HepG2 (cell line): ENCODE measurements around the gene OSBPL9. TPM values are rescaled to one million over a fixed set of nuclear protein-coding genes. Genes with fewer than 3 reads are reported as not detected.

Source experiments
- ATAC-seq: fragments of 200-7000 bp; cut with Tn5 transposase; 3 replicates; pipeline ENCODE4 v1.9.1; 2020; ENCODE audit warnings: mild to moderate bottlenecking, moderate library complexity
- BruUV-seq: library from RNA; stranded (reverse); fragments of 400-500 nt; replicated peaks from 2 replicates; lab custom pipeline; 2021; lab: Mats Ljungman, UMichigan
- CTCF ChIA-PET: fragments of 300-600 bp; formaldehyde crosslinking; extraction: SDS; loops from one replicate; lab custom pipeline; 2021; ENCODE audit warnings: low total read pairs, inconsistent platforms, low intra/inter-chr PET ratio; lab: Yijun Ruan, JAX
- POLR2A ChIA-PET: fragments of 350-600 bp; sonication (Branson Sonifier 250); formaldehyde crosslinking; loops from one replicate; lab custom pipeline; 2020; ENCODE audit warnings: antibody characterized with exemption, inconsistent platforms; lab: Yijun Ruan, JAX
- DNase-seq: peaks from one replicate; pipeline ENCODE4 v3.0.0-alpha.2; 2015; ENCODE audit warnings: low spot score
- FAIRE-seq: peaks from 3 replicates; lab custom pipeline; 2011; peaks lifted over from hg19 to GRCh38; lab: Jason Lieb, UNC
- H2AFZ ChIP-seq: one replicate; pipeline ENCODE4 v1.6.1; 2011; ENCODE audit warnings: low read length, inconsistent platforms
- H3K27ac ChIP-seq: fragments of 300-600 bp; 3 replicates; pipeline ENCODE4 v1.8.0; 2011; ENCODE audit warnings: mixed run types, mild to moderate bottlenecking, mixed read lengths, low read length, inconsistent platforms; ENCODE audit not compliant: insufficient read depth; ENCODE audit errors: extremely low read length
- H3K27me3 ChIP-seq, 2 experiments: fragments of 200-600 bp in 1 of 2; 2 replicates in 1 of 2; 3 replicates in 1 of 2; pipeline versions ENCODE4 v1.6.0 to v1.8.0; 2011; ENCODE audit warnings: low read length in 2 of 2, mild to moderate bottlenecking in 2 of 2, moderate library complexity in 2 of 2, inconsistent platforms in 1 of 2; ENCODE audit not compliant: insufficient read depth in 2 of 2, control insufficient read depth in 1 of 2
- H3K36me3 ChIP-seq, 2 experiments: fragments of 200-600 bp in 1 of 2; replicated peaks in 1 of 2; 2 replicates in 1 of 2; 3 replicates in 1 of 2; pipeline versions ENCODE4 v1.5.1 to v1.8.0; 2011; ENCODE audit warnings: low read length in 2 of 2, inconsistent platforms in 1 of 2; ENCODE audit not compliant: insufficient read depth in 2 of 2, control insufficient read depth in 1 of 2
- H3K4me1 ChIP-seq: 2 replicates; pipeline ENCODE4 v1.5.1; 2012; ENCODE audit warnings: low read length, inconsistent platforms; ENCODE audit not compliant: insufficient read depth
- H3K4me2 ChIP-seq: 2 replicates; pipeline ENCODE4 v1.6.0; 2011; ENCODE audit warnings: low read depth, low read length, inconsistent platforms
- H3K4me3 ChIP-seq, 3 experiments: fragments of 200-600 bp in 1 of 3; sonication (generic), shearing (Covaris generic) in 1 of 3; replicated peaks in 1 of 3; 2 replicates each; pipeline ENCODE4 v1.5.1; 2011 to 2016; ENCODE audit warnings: low read length in 3 of 3, inconsistent platforms in 2 of 3, low read depth in 2 of 3, mild to moderate bottlenecking in 2 of 3, control low read depth in 1 of 3, mixed read lengths in 1 of 3; ENCODE audit not compliant: insufficient read depth in 1 of 3
- H3K79me2 ChIP-seq: one replicate; pipeline ENCODE4 v1.6.1; 2011; ENCODE audit warnings: low read length, inconsistent platforms; ENCODE audit not compliant: insufficient read depth
- H3K9ac ChIP-seq: 2 replicates; pipeline ENCODE4 v1.6.0; 2011; ENCODE audit warnings: mild to moderate bottlenecking, low read depth, low read length, inconsistent platforms; ENCODE audit not compliant: insufficient read depth
- H3K9me3 ChIP-seq: 2 replicates; pipeline ENCODE4 v1.5.1; 2012; ENCODE audit warnings: mild to moderate bottlenecking, low read length
- H4K20me1 ChIP-seq: 2 replicates; pipeline ENCODE4 v1.6.0; 2011; ENCODE audit warnings: inconsistent platforms, mild to moderate bottlenecking, low read length, moderate library complexity; ENCODE audit not compliant: insufficient read depth
- CENPT ChIP-seq: sonication (generic); formaldehyde crosslinking; IDR thresholded peaks from 2 replicates; pipeline ENCODE4 v1.8.0; 2022; ENCODE audit warnings: low read depth, mild to moderate bottlenecking, moderate library complexity, missing genetic modification reagents
- CREB3 ChIP-seq: sonication (generic); formaldehyde crosslinking; IDR thresholded peaks from 2 replicates; pipeline ENCODE4 v1.5.0; 2020; ENCODE audit warnings: missing genetic modification reagents
- EP300 ChIP-seq, 3 experiments: sonication (generic) in 1 of 3; formaldehyde crosslinking in 1 of 3; IDR thresholded peaks; 2 replicates each; pipeline versions ENCODE4 v1.5.1 to v1.6.1; 2011 to 2020; ENCODE audit warnings: low read depth in 2 of 3, low read length in 2 of 3, borderline replicate concordance in 1 of 3, improper control_type of control experiment in 1 of 3, mild to moderate bottlenecking in 1 of 3, missing genetic modification reagents in 1 of 3, moderate library complexity in 1 of 3
- KDM2A ChIP-seq: sonication (generic); formaldehyde crosslinking; IDR thresholded peaks from 2 replicates; pipeline ENCODE4 v1.4.0; 2020; ENCODE audit warnings: low read depth, missing genetic modification reagents, borderline replicate concordance
- MED13 ChIP-seq: sonication (generic); formaldehyde crosslinking; IDR thresholded peaks from 2 replicates; pipeline ENCODE4 v1.5.0; 2020; ENCODE audit warnings: missing genetic modification reagents
- NCOA1 ChIP-seq: sonication (generic); formaldehyde crosslinking; IDR thresholded peaks from 2 replicates; pipeline ENCODE4 v1.9.0; 2021; ENCODE audit warnings: missing genetic modification reagents
- NFKBIZ ChIP-seq: IDR thresholded peaks from 2 replicates; pipeline ENCODE4 v1.6.1; 2018; ENCODE audit warnings: missing genetic modification reagents, missing compliant biosample characterization
- PRPF4 ChIP-seq: fragments of 200-400 bp; formaldehyde crosslinking; IDR thresholded peaks from 2 replicates; pipeline ENCODE4 v1.6.1; 2016; ENCODE audit warnings: low read length, low read depth; ENCODE audit not compliant: poor library complexity, severe bottlenecking
- PTBP1 ChIP-seq: fragments of 200-400 bp; formaldehyde crosslinking; IDR thresholded peaks from 2 replicates; pipeline ENCODE4 v1.6.1; 2018; ENCODE audit warnings: low read length, low read depth; ENCODE audit not compliant: poor library complexity, severe bottlenecking
- RCOR2 ChIP-seq: IDR thresholded peaks from 2 replicates; pipeline ENCODE4 v1.6.1; 2016; ENCODE audit warnings: missing biosample characterization, missing genetic modification reagents
- SALL1 ChIP-seq: sonication (generic); formaldehyde crosslinking; IDR thresholded peaks from 2 replicates; pipeline ENCODE4 v1.8.0; 2022; ENCODE audit warnings: mild to moderate bottlenecking, missing genetic modification reagents
- SIX1 ChIP-seq: sonication (generic); formaldehyde crosslinking; IDR thresholded peaks from 2 replicates; pipeline ENCODE4 v1.4.0; 2020; ENCODE audit warnings: missing genetic modification reagents, borderline replicate concordance
- ZBTB21 ChIP-seq: sonication (generic); formaldehyde crosslinking; IDR thresholded peaks from 2 replicates; pipeline ENCODE4 v1.4.0; 2020; ENCODE audit warnings: missing genetic modification reagents
- ZFY ChIP-seq: sonication (generic); formaldehyde crosslinking; IDR thresholded peaks from 2 replicates; pipeline ENCODE4 v1.4.0; 2020; ENCODE audit warnings: missing genetic modification reagents
- ZNF264 ChIP-seq: sonication (generic); formaldehyde crosslinking; IDR thresholded peaks from 2 replicates; pipeline ENCODE4 v1.4.0; 2020; ENCODE audit warnings: missing genetic modification reagents
- ZNF460 ChIP-seq: sonication (generic); formaldehyde crosslinking; IDR thresholded peaks from 2 replicates; pipeline ENCODE4 v1.5.1; 2020; ENCODE audit warnings: missing genetic modification reagents, mild to moderate bottlenecking, borderline replicate concordance
- ZNF547 ChIP-seq: sonication (generic); formaldehyde crosslinking; IDR thresholded peaks from 2 replicates; pipeline ENCODE4 v1.5.1; 2020; ENCODE audit warnings: mild to moderate bottlenecking, missing genetic modification reagents
- ZNF558 ChIP-seq: sonication (generic); formaldehyde crosslinking; IDR thresholded peaks from 2 replicates; pipeline ENCODE4 v1.9.0; 2022; ENCODE audit warnings: mild to moderate bottlenecking, missing genetic modification reagents, borderline replicate concordance
- ZNF768 ChIP-seq: sonication (generic); formaldehyde crosslinking; IDR thresholded peaks from 2 replicates; pipeline ENCODE4 v1.4.0; 2020; ENCODE audit warnings: missing genetic modification reagents
- ZSCAN31 ChIP-seq: sonication (generic); formaldehyde crosslinking; IDR thresholded peaks from 2 replicates; pipeline ENCODE4 v1.5.0; 2020; ENCODE audit warnings: low read depth, mild to moderate bottlenecking, missing genetic modification reagents
- ZZZ3 ChIP-seq: sonication (generic); formaldehyde crosslinking; IDR thresholded peaks from 2 replicates; pipeline ENCODE4 v1.4.0; 2020; ENCODE audit warnings: missing genetic modification reagents, mild to moderate bottlenecking, borderline replicate concordance
- WGBS: methylation state at CpG from one replicate; pipeline ENCODE4 v1.1.6; 2017; ENCODE audit warnings: low lambda C conversion rate; 5-methylcytosine and 5-hydroxymethylcytosine counted together
- in situ Hi-C: cut with HindIII; loops from 2 replicates; pipeline ENCODE4 v1.10.0; 2017; ENCODE audit warnings: low pct_unique_long_range_greater_than_20kb; ENCODE audit not compliant: extremely low pct_ligation_motif_present
- intact Hi-C: fragments of 100-400 bp; cut with micrococcal nuclease; formaldehyde crosslinking; loops from one replicate; pipeline ENCODE4 v1.10.0; 2022; ENCODE audit not compliant: unreplicated experiment
- polyA plus RNA-seq, 8 experiments: library from polyadenylated mRNA; depleted of rRNA in 3 of 8; stranded (reverse) in 7 of 8; unstranded in 1 of 8; fragments of >200 nt; fragmentation: Illumina TruSeq in 4 of 8; extraction: Trizol in 4 of 8; gene quantifications; 2 replicates each; pipeline versions ENCODE4 v1.2.1 to v1.2.3, GENCODE V29; 2011 to 2016; ENCODE audit warnings: low read depth in 4 of 8, missing spikeins in 1 of 8, mixed read lengths in 1 of 8; ENCODE audit not compliant: insufficient read depth in 1 of 8
- total RNA-seq, 5 experiments: library from RNA; depleted of rRNA; stranded (reverse); fragments of >200 nt; fragmentation: Illumina TruSeq; extraction: Trizol; gene quantifications; 2 replicates each; pipeline ENCODE4 v1.2.3, GENCODE V29; 2016; ENCODE audit warnings: low read depth in 1 of 5
- TF ChIP-seq, protein P1 (sequence below): sonication (generic); formaldehyde crosslinking; IDR thresholded peaks from 2 replicates; pipeline ENCODE4 v1.4.0; 2020; ENCODE audit warnings: missing genetic modification reagents, mild to moderate bottlenecking, borderline replicate concordance
- TF ChIP-seq, protein P2 (sequence below): sonication (generic); formaldehyde crosslinking; IDR thresholded peaks from 2 replicates; pipeline ENCODE4 v1.4.0; 2020; ENCODE audit warnings: mild to moderate bottlenecking, missing genetic modification reagents

The OSBPL9 gene
- total and polyA plus RNA-seq, 2 of the 13 experiments (the other 11 are each of a cell fraction or from before 2014, with no cell fraction given) = 83.6 to 142 TPM

DNA sequence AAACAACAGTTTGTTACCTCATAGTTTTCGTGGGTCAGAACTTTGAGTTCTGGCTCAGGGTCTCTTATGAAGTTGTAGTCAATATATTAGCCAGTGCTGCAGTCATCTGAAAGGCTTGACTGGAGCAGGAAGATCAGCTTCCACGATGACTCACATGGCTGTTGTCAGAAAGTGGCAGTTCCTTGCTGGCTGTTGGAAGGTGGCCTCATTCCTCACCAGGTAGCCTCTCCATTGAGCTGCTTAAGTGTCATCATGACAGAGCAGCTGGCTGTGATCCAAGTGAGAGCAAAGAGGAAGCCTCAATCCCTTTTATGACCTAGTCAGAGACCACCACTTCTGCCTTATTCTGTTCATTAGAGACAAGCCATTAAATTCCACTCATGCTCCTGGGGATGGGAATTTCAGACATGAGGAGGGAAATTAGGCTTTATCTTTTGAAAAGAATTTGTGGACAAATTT, 5.6 kb downstream of the OSBPL9 start (continued):
- no peak for TF ChIP-seq ZZZ3 (CRISPR knock-in tag)
- TF ChIP-seq MED13 = no peak
- 0 out of 2 replicates have a peak, but pooled peaks have one; percentile 12 for TF ChIP-seq SALL1 (CRISPR knock-in tag)
- TF ChIP-seq EP300 (IDR thresholded peaks at IDR 0.05; ENCODE audit: low read depth in 2 of 2, low read length in 2 of 2) = 0 out of 4 replicates have a peak, but pooled peaks of 1 of the 2 experiments have one; percentile 11
- TF ChIP-seq EP300 (CRISPR knock-in tag; IDR thresholded peaks at IDR 0.05; ENCODE audit: borderline replicate concordance) = no peak
- peak; percentile 40; the same call in 1 of the 2 replicates for TF ChIP-seq ZBTB21 (CRISPR knock-in tag)
- TF ChIP-seq PTBP1 = no peak
- no peak for TF ChIP-seq PRPF4
- no peak for TF ChIP-seq CENPT (CRISPR knock-in tag)

GRCh38 chr1:51623025-51623424, 6.1 kb downstream of the OSBPL9 start:
- Histone ChIP-seq H3K36me3 (no peaks in the 10 kb centered on the region), H3K9me3 (no peaks in the 10 kb centered on the region), H3K9ac (no peak overlapping the region), H3K27me3 (no peaks in the 10 kb centered on the region), H3K4me1 (peaks cover 55% of the 10 kb centered on the region), H4K20me1 (no peaks in the 10 kb centered on the region), H3K79me2 (peaks cover 73% of the 10 kb centered on the region), H3K27ac (no peak overlapping the region), H3K4me2 (no peak overlapping the region), H3K4me3 (no peak overlapping the region), H2AFZ (no peak overlapping the region)
- BruUV-seq = no TSS peak
- ChIA-PET CTCF (no interaction called here), POLR2A (interaction anchor here (0.6 to 1.5 kb wide), 2 partner anchors 33 to 68 kb away, joined by 3 to 10 read pairs; no protein-coding TSS in a partner anchor)
- ATAC-seq (no peak), FAIRE-seq (no peak), DNase-seq (no peak)
- WGBS = 97% methylated on average over 2 of the region's 2 CpGs
- intact Hi-C loops (loop anchor here (10.0 kb wide), 1 partner anchor 112 kb away; no protein-coding TSS in a partner anchor), in situ Hi-C loops (no loop called here)
- TF ChIP-seq ZNF460 (CRISPR knock-in tag) (no peak), ZSCAN31 (CRISPR knock-in tag) (no peak), NCOA1 (CRISPR knock-in tag) (no peak), ZFY (CRISPR knock-in tag) (no peak), NFKBIZ (CRISPR knock-in tag) (no peak), ZNF558 (CRISPR knock-in tag) (no peak), SIX1 (CRISPR knock-in tag) (no peak), ZNF547 (CRISPR knock-in tag) (no peak), RCOR2 (CRISPR knock-in tag) (no peak), ZNF264 (CRISPR knock-in tag) (no peak), KDM2A (CRISPR knock-in tag) (no peak), CREB3 (CRISPR knock-in tag) (no peak), ZNF768 (CRISPR knock-in tag) (no peak)
- TF ChIP-seq, protein P1, sequence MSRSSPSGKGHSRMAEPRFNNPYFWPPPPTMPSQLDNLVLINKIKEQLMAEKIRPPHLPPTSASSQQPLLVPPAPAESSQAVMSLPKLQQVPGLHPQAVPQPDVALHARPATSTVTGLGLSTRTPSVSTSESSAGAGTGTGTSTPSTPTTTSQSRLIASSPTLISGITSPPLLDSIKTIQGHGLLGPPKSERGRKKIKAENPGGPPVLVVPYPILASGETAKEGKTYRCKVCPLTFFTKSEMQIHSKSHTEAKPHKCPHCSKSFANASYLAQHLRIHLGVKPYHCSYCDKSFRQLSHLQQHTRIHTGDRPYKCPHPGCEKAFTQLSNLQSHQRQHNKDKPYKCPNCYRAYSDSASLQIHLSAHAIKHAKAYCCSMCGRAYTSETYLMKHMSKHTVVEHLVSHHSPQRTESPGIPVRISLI (CRISPR knock-in tag) = no peak
- TF ChIP-seq, protein P2, sequence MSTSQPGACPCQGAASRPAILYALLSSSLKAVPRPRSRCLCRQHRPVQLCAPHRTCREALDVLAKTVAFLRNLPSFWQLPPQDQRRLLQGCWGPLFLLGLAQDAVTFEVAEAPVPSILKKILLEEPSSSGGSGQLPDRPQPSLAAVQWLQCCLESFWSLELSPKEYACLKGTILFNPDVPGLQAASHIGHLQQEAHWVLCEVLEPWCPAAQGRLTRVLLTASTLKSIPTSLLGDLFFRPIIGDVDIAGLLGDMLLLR = no peak
